ENCODE results near the gene VAV3. TPM values are rescaled to one million over a fixed set of nuclear protein-coding genes. Genes with fewer than 3 reads are reported as not detected.
"Not testable (repeated sequence)": the region's sequence is repeated elsewhere in the genome, so short reads cannot be mapped to it uniquely, and the experiment has no call there.

The VAV3 gene
- total RNA-seq, 4 donors from 2014 or later, result 0.33 to 12.1 (median 0.47) TPM

DNA sequence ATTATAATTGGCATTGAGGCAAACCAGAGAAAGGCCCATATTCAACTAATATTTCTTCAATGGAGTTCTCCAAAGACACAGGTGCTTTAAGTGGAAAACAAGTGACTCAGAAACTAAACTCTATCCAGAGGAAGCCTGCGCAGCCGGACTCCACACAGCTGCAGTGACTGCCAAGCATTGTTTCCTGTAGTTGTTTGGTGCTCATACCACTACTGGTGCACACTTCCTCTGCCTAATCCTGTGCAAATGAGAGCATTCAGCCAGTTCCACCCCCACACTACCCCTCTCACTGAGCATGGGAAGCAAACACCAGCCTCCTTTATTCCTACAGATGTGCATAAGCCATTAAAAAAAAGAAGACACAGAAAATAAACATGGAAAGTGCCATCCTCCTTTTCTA, 102.9 kb downstream of the VAV3 start:
- DNase-seq (no peak), ATAC-seq (no peak)
- TF ChIP-seq CTCF (IDR thresholded peaks at IDR 0.05 in 4 of 5, conservative IDR thresholded peaks at IDR 0.05 in 1 of 5) (no peak), POLR2A (IDR thresholded peaks at IDR 0.05) (no peak)
- H3K9me3 ChIP-seq, result no peaks in the 10 kb centered on the region
- no peaks in the 10 kb centered on the region for H3K4me1 ChIP-seq
- H3K27me3 ChIP-seq, result no peaks in the 10 kb centered on the region
- H3K4me3 ChIP-seq, result no peak overlapping the region
- in situ Hi-C loops (cut with MboI; ENCODE audit: low sequenced_read_pairs in 4 of 4) (loop anchor here in 1 of 4 donors (25.0 kb wide), 1 partner anchor 500 kb away; no protein-coding TSS in a partner anchor), intact Hi-C loops (cut with DNase I; ENCODE audit: low total_unique reads) (no loop called here)
- H3K36me3 ChIP-seq, result no peaks in the 10 kb centered on the region
- H3K27ac ChIP-seq, result no peak overlapping the region

GRCh38 chr1:107858323-107858722, 106.7 kb downstream of the VAV3 start:
- Histone ChIP-seq H3K4me1 (no peaks in the 10 kb centered on the region), H3K4me3 (no peak overlapping the region), H3K27ac (no peak overlapping the region), H3K36me3 (no peaks in the 10 kb centered on the region), H3K27me3 (no peaks in the 10 kb centered on the region), H3K9me3 (no peaks in the 10 kb centered on the region)
- DNase-seq (no peak), ATAC-seq (no peak)
- TF ChIP-seq CTCF (IDR thresholded peaks at IDR 0.05 in 4 of 5, conservative IDR thresholded peaks at IDR 0.05 in 1 of 5) (no peak), POLR2A (IDR thresholded peaks at IDR 0.05) (no peak)
- intact Hi-C loops (cut with DNase I; ENCODE audit: low total_unique reads), result no loop called here
- in situ Hi-C loops (cut with MboI; ENCODE audit: low sequenced_read_pairs in 4 of 4), result loop anchor here in 1 of 4 donors (25.0 kb wide), 1 partner anchor 504 kb away; no protein-coding TSS in a partner anchor

GRCh38 chr1:107851418-107851817, 113.6 kb downstream of the VAV3 start:
- Histone ChIP-seq H3K4me1 (peaks cover 0 to 5% of the 10 kb centered on the region in 2 donors), H3K4me3 (no peak overlapping the region), H3K27me3 (no peaks in the 10 kb centered on the region), H3K36me3 (no peaks in the 10 kb centered on the region), H3K27ac (no peak overlapping the region), H3K9me3 (no peaks in the 10 kb centered on the region)
- in situ Hi-C loops (cut with MboI; ENCODE audit: low sequenced_read_pairs in 4 of 4), result loop anchor here in 1 of 4 donors (25.0 kb wide), 1 partner anchor 511 kb away; no protein-coding TSS in a partner anchor
- no peak for ATAC-seq
- DNase-seq, result no peak
- intact Hi-C loops (cut with DNase I; ENCODE audit: low total_unique reads), result no loop called here
- TF ChIP-seq CTCF (IDR thresholded peaks at IDR 0.05 in 4 of 5, conservative IDR thresholded peaks at IDR 0.05 in 1 of 5) (no peak), POLR2A (IDR thresholded peaks at IDR 0.05) (no peak)

DNA sequence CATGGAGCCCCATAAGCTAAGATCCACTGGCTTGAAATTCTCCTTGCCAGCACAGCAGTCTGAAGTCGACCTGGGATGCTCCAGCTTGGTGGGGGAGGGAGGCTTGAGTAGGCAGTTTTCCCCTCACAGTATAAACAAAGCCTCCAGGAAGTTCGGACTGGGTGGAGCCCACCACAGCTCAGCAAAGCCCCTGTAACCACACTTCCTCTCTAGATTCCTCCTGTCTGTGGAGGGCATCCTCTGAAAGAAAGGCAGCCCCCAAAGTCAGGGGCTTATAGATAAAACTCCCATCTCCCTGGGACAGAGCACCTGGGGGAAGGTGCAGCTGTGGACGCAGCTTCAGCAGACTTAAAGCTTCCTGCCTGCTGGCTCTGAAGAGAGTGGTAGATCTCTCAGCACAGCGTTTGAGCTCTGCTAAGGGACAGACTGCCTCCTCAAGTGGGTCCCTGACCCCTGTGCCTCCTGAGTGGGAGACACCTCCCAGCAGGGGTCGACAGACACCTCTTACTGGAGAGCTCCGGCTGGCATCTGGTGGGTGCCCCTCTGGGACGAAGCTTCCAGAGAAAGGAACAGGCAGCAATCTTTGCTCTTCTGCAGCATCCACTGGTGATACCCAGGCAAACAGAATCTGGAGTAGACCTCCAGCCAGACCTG, 120.3 kb downstream of the VAV3 start:
- H3K4me1 ChIP-seq; H3K27me3 ChIP-seq; H3K9me3 ChIP-seq; intact Hi-C loops (cut with DNase I; ENCODE audit: low total_unique reads); H3K36me3 ChIP-seq; ATAC-seq; H3K4me3 ChIP-seq; DNase-seq; H3K27ac ChIP-seq; in situ Hi-C loops (cut with MboI; ENCODE audit: low sequenced_read_pairs in 4 of 4): not testable (repeated sequence)

GRCh38 chr1:107843989-107844388, 121.0 kb downstream of the VAV3 start:
- ATAC-seq (no peak), DNase-seq (no peak)
- no peaks in the 10 kb centered on the region for H3K27me3 ChIP-seq
- H3K9me3 ChIP-seq, result no peaks in the 10 kb centered on the region
- no peak overlapping the region for H3K27ac ChIP-seq
- TF ChIP-seq POLR2A (IDR thresholded peaks at IDR 0.05) (no peak), CTCF (IDR thresholded peaks at IDR 0.05 in 4 of 5, conservative IDR thresholded peaks at IDR 0.05 in 1 of 5) (no peak)
- intact Hi-C loops (cut with DNase I; ENCODE audit: low total_unique reads) (no loop called here), in situ Hi-C loops (cut with MboI; ENCODE audit: low sequenced_read_pairs in 4 of 4) (no loop called here)
- no peak overlapping the region for H3K4me3 ChIP-seq
- no peaks in the 10 kb centered on the region for H3K36me3 ChIP-seq
- H3K4me1 ChIP-seq, result no peaks in the 10 kb centered on the region

Measured in gastrocnemius medialis (tissue), 4 donors.